ENCODE data around the gene ANKH. TPM values are rescaled to one million over a fixed set of nuclear protein-coding genes. Genes with fewer than 3 reads are reported as not detected.

ANKH gene
- total and polyA plus RNA-seq, 2 of the 13 experiments (the other 11 are each of a cell fraction or from before 2014, with no cell fraction given), result 25.0 to 36.0 TPM

DNA sequence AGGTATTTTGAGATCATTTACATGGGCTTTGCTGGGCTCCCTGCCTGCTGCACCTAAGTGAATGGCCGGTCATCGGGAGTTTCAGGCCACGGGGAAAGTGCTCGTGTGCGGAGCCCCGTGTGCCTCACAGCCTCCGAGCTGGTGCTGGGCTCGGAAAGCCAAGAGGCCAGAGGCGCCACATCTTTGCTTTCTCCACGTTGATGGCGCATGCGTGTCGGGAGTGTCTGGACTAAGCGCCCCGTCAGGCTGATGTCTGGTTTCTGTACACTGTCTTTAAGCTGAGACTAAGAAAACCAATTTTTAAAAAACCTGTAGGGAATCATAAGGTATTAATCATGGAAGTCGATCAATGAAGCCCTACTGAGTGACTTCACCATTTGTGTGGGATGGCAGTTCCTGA is 137.9 kb downstream of the ANKH start:
- intact Hi-C loops (cut with micrococcal nuclease; ENCODE audit: unreplicated experiment), result no loop called here
- H3K36me3 ChIP-seq (replicated peaks in 1 of 2; ENCODE audit: control insufficient read depth in 1 of 2, insufficient read depth in 2 of 2, low read length in 2 of 2), result peaks cover 0 to 25% of the 10 kb centered on the region in 2 experiments; a peak in 2 of 5 replicates
- no peak overlapping the region for H2AFZ ChIP-seq (ENCODE audit: low read length)
- BruUV-seq (replicated peaks), result no TSS peak
- no peak overlapping the region for H3K4me3 ChIP-seq (replicated peaks in 1 of 3; ENCODE audit: insufficient read depth in 1 of 3, low read depth in 2 of 3, low read length in 3 of 3)
- H3K27ac ChIP-seq (ENCODE audit: extremely low read length, insufficient read depth, low read length), result no peak overlapping the region
- ChIA-PET POLR2A (no interaction called here), CTCF (ENCODE audit: low intra/inter-chr PET ratio, low total read pairs) (no interaction called here)
- no peak overlapping the region for H3K9ac ChIP-seq (ENCODE audit: insufficient read depth, low read depth, low read length)
- H3K9me3 ChIP-seq (ENCODE audit: low read length), result no peaks in the 10 kb centered on the region
- H3K4me2 ChIP-seq (ENCODE audit: low read depth, low read length), result no peak overlapping the region
- in situ Hi-C loops (cut with HindIII; ENCODE audit: extremely low pct_ligation_motif_present, low pct_unique_long_range_greater_than_20kb), result no loop called here
- H3K27me3 ChIP-seq (ENCODE audit: control insufficient read depth in 1 of 2, insufficient read depth in 2 of 2, low read length in 2 of 2), result no peaks in the 10 kb centered on the region
- H4K20me1 ChIP-seq (ENCODE audit: insufficient read depth, low read length), result no peaks in the 10 kb centered on the region
- DNase-seq (ENCODE audit: low spot score) (no peak), ATAC-seq (no peak), FAIRE-seq (no peak)
- 98% methylated on average over 16 of the region's 16 CpGs for WGBS (ENCODE audit: low lambda C conversion rate)
- no peaks in the 10 kb centered on the region for H3K79me2 ChIP-seq (ENCODE audit: insufficient read depth, low read length)
- H3K4me1 ChIP-seq (ENCODE audit: insufficient read depth, low read length), result peaks cover 14% of the 10 kb centered on the region
- TF ChIP-seq, protein P1, sequence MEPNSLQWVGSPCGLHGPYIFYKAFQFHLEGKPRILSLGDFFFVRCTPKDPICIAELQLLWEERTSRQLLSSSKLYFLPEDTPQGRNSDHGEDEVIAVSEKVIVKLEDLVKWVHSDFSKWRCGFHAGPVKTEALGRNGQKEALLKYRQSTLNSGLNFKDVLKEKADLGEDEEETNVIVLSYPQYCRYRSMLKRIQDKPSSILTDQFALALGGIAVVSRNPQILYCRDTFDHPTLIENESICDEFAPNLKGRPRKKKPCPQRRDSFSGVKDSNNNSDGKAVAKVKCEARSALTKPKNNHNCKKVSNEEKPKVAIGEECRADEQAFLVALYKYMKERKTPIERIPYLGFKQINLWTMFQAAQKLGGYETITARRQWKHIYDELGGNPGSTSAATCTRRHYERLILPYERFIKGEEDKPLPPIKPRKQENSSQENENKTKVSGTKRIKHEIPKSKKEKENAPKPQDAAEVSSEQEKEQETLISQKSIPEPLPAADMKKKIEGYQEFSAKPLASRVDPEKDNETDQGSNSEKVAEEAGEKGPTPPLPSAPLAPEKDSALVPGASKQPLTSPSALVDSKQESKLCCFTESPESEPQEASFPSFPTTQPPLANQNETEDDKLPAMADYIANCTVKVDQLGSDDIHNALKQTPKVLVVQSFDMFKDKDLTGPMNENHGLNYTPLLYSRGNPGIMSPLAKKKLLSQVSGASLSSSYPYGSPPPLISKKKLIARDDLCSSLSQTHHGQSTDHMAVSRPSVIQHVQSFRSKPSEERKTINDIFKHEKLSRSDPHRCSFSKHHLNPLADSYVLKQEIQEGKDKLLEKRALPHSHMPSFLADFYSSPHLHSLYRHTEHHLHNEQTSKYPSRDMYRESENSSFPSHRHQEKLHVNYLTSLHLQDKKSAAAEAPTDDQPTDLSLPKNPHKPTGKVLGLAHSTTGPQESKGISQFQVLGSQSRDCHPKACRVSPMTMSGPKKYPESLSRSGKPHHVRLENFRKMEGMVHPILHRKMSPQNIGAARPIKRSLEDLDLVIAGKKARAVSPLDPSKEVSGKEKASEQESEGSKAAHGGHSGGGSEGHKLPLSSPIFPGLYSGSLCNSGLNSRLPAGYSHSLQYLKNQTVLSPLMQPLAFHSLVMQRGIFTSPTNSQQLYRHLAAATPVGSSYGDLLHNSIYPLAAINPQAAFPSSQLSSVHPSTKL (CRISPR knock-in tag; IDR thresholded peaks at IDR 0.05), result no peak
- TF ChIP-seq, protein P2, sequence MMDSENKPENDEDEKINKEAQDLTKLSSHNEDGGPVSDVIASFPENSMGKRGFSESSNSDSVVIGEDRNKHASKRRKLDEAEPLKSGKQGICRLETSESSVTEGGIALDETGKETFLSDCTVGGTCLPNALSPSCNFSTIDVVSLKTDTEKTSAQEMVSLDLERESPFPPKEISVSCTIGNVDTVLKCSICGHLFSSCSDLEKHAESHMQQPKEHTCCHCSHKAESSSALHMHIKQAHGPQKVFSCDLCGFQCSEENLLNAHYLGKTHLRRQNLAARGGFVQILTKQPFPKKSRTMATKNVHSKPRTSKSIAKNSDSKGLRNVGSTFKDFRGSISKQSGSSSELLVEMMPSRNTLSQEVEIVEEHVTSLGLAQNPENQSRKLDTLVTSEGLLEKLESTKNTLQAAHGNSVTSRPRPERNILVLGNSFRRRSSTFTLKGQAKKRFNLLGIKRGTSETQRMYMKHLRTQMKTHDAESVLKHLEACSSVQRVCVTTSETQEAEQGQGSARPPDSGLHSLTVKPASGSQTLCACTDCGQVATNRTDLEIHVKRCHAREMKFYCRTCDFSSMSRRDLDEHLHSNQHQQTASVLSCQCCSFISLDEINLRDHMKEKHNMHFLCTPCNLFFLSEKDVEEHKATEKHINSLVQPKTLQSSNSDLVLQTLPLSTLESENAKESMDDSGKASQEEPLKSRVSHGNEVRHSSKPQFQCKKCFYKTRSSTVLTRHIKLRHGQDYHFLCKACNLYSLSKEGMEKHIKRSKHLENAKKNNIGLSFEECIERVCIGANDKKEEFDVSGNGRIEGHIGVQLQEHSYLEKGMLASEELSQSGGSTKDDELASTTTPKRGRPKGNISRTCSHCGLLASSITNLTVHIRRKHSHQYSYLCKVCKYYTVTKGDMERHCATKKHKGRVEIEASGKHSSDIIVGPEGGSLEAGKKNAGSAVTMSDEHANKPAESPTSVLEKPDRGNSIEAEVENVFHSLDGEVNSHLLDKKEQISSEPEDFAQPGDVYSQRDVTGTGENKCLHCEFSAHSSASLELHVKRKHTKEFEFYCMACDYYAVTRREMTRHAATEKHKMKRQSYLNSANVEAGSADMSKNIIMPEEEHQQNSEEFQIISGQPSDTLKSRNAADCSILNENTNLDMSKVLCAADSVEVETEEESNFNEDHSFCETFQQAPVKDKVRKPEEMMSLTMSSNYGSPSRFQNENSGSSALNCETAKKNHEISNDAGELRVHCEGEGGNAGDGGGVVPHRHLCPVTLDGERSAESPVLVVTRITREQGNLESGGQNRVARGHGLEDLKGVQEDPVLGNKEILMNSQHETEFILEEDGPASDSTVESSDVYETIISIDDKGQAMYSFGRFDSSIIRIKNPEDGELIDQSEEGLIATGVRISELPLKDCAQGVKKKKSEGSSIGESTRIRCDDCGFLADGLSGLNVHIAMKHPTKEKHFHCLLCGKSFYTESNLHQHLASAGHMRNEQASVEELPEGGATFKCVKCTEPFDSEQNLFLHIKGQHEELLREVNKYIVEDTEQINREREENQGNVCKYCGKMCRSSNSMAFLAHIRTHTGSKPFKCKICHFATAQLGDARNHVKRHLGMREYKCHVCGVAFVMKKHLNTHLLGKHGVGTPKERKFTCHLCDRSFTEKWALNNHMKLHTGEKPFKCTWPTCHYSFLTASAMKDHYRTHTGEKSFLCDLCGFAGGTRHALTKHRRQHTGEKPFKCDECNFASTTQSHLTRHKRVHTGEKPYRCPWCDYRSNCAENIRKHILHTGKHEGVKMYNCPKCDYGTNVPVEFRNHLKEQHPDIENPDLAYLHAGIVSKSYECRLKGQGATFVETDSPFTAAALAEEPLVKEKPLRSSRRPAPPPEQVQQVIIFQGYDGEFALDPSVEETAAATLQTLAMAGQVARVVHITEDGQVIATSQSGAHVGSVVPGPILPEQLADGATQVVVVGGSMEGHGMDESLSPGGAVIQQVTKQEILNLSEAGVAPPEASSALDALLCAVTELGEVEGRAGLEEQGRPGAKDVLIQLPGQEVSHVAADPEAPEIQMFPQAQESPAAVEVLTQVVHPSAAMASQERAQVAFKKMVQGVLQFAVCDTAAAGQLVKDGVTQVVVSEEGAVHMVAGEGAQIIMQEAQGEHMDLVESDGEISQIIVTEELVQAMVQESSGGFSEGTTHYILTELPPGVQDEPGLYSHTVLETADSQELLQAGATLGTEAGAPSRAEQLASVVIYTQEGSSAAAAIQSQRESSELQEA (CRISPR knock-in tag; IDR thresholded peaks at IDR 0.05; ENCODE audit: not compliant biosample characterization), result no peak
- TF ChIP-seq SMAD3 (CRISPR knock-in tag; IDR thresholded peaks at IDR 0.05), result no peak
- TF ChIP-seq ZNF264 (CRISPR knock-in tag; IDR thresholded peaks at IDR 0.05), result no peak
- TF ChIP-seq, protein P3, sequence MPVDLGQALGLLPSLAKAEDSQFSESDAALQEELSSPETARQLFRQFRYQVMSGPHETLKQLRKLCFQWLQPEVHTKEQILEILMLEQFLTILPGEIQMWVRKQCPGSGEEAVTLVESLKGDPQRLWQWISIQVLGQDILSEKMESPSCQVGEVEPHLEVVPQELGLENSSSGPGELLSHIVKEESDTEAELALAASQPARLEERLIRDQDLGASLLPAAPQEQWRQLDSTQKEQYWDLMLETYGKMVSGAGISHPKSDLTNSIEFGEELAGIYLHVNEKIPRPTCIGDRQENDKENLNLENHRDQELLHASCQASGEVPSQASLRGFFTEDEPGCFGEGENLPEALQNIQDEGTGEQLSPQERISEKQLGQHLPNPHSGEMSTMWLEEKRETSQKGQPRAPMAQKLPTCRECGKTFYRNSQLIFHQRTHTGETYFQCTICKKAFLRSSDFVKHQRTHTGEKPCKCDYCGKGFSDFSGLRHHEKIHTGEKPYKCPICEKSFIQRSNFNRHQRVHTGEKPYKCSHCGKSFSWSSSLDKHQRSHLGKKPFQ (CRISPR knock-in tag; IDR thresholded peaks at IDR 0.05; ENCODE audit: insufficient replicate concordance), result no peak
- no peak for TF ChIP-seq NR2C2 (CRISPR knock-in tag; IDR thresholded peaks at IDR 0.05; ENCODE audit: borderline replicate concordance)
- no peak for TF ChIP-seq ZNF530 (CRISPR knock-in tag; IDR thresholded peaks at IDR 0.05; ENCODE audit: low read depth)
- TF ChIP-seq ZNF124 (CRISPR knock-in tag; IDR thresholded peaks at IDR 0.05), result no peak
- no peak for TF ChIP-seq HES4 (CRISPR knock-in tag; IDR thresholded peaks at IDR 0.05; ENCODE audit: borderline replicate concordance)
- no peak for TF ChIP-seq ZNF720 (CRISPR knock-in tag; IDR thresholded peaks at IDR 0.05)
